ENCODE measurements around the gene XPC.

XPC gene

DNA sequence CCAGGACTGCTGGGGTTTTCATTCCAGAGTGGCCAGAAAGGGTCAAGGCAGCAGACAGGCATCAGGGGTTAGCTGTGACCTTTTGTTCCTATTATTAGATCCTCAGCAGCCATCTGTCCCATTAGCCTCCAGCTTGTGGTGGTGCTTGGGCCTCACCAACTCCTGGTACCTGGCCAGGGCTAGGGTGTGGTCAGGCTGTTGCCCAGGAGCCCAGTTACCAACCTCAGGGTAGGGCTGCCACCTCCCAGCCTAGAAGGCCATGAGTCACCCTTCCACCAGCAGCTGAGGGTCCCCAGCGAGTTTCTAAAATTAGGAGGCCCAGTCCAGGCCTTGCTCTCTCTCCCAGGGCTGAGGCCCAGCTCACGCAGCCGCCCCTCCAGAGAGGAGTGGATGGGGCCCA lies 41.4 kb downstream of the XPC start:
- no peak overlapping the region for H3K27ac ChIP-seq (ENCODE audit: low read length)
- no peak for DNase-seq
- H4K20me1 ChIP-seq (ENCODE audit: insufficient read depth, low read length), result 0 out of 2 replicates have a peak, but pooled peaks cover 2% of the 10 kb centered on the region
- no peak overlapping the region for H3K9ac ChIP-seq (ENCODE audit: low read depth, low read length)
- ATAC-seq (ENCODE audit: insufficient read depth, low read depth), result no peak
- no peak overlapping the region for H3K4me3 ChIP-seq (ENCODE audit: low read depth in 1 of 2, low read length in 2 of 2)
- H3K79me2 ChIP-seq (ENCODE audit: insufficient read depth, low read length), result no peaks in the 10 kb centered on the region
- no peak overlapping the region for H2AFZ ChIP-seq (ENCODE audit: low read depth, low read length)
- TF ChIP-seq, protein P1, sequence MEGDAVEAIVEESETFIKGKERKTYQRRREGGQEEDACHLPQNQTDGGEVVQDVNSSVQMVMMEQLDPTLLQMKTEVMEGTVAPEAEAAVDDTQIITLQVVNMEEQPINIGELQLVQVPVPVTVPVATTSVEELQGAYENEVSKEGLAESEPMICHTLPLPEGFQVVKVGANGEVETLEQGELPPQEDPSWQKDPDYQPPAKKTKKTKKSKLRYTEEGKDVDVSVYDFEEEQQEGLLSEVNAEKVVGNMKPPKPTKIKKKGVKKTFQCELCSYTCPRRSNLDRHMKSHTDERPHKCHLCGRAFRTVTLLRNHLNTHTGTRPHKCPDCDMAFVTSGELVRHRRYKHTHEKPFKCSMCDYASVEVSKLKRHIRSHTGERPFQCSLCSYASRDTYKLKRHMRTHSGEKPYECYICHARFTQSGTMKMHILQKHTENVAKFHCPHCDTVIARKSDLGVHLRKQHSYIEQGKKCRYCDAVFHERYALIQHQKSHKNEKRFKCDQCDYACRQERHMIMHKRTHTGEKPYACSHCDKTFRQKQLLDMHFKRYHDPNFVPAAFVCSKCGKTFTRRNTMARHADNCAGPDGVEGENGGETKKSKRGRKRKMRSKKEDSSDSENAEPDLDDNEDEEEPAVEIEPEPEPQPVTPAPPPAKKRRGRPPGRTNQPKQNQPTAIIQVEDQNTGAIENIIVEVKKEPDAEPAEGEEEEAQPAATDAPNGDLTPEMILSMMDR (IDR thresholded peaks at IDR 0.05; ENCODE audit: borderline replicate concordance, extremely low read depth, low read length, poor library complexity, severe bottlenecking), result no peak
- TF ChIP-seq EZH2 (IDR thresholded peaks at IDR 0.05; ENCODE audit: borderline replicate concordance, low read depth, low read length, severe bottlenecking), result no peak
- H3K27me3 ChIP-seq (ENCODE audit: insufficient read depth, low read length, poor library complexity), result no peaks in the 10 kb centered on the region
- H3K4me2 ChIP-seq (ENCODE audit: insufficient read depth, low read length), result no peak overlapping the region
- H3K36me3 ChIP-seq (ENCODE audit: insufficient read depth, low read length), result peaks cover 90% of the 10 kb centered on the region
- H3K4me1 ChIP-seq (ENCODE audit: insufficient read depth, low read length), result no peaks in the 10 kb centered on the region
- H3K9me3 ChIP-seq (ENCODE audit: insufficient read depth, low read length, severe bottlenecking), result no peaks in the 10 kb centered on the region

DNA sequence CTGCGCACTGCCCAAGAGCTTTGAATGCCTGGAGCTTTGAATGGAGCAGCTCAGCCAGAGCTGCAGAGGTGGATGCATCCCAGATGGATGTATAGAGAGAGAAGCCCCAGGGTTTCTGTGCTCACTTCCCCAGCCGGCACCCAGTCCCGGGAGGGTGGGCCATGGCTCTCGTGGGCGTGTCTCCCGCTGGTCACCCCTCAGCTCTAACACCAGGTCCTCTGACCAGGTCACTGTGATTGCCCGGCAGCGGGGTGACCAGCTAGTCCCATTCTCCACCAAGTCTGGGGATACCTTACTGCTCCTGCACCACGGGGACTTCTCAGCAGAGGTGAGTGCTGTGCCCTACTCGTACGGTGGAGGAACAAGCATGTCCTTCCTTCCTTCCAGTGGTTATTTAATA lies 42.8 kb downstream of the XPC start:
- no peaks in the 10 kb centered on the region for H3K27me3 ChIP-seq (ENCODE audit: insufficient read depth, low read length, poor library complexity)
- no peak overlapping the region for H3K27ac ChIP-seq (ENCODE audit: low read length)
- no peak overlapping the region for H3K4me3 ChIP-seq (ENCODE audit: low read depth in 1 of 2, low read length in 2 of 2)
- DNase-seq, result no peak
- no peak overlapping the region for H3K9ac ChIP-seq (ENCODE audit: low read depth, low read length)
- no peak for TF ChIP-seq EZH2 (IDR thresholded peaks at IDR 0.05; ENCODE audit: borderline replicate concordance, low read depth, low read length, severe bottlenecking)
- TF ChIP-seq, protein P1 (IDR thresholded peaks at IDR 0.05; ENCODE audit: borderline replicate concordance, extremely low read depth, low read length, poor library complexity, severe bottlenecking), result no peak
- no peak overlapping the region for H3K4me2 ChIP-seq (ENCODE audit: insufficient read depth, low read length)
- no peak for ATAC-seq (ENCODE audit: insufficient read depth, low read depth)
- no peaks in the 10 kb centered on the region for H3K4me1 ChIP-seq (ENCODE audit: insufficient read depth, low read length)
- H3K79me2 ChIP-seq (ENCODE audit: insufficient read depth, low read length), result no peaks in the 10 kb centered on the region
- no peaks in the 10 kb centered on the region for H3K9me3 ChIP-seq (ENCODE audit: insufficient read depth, low read length, severe bottlenecking)
- 0 out of 2 replicates have a peak, but pooled peaks cover 9% of the 10 kb centered on the region for H4K20me1 ChIP-seq (ENCODE audit: insufficient read depth, low read length)
- H3K36me3 ChIP-seq (ENCODE audit: insufficient read depth, low read length), result peaks cover 91% of the 10 kb centered on the region
- H2AFZ ChIP-seq (ENCODE audit: low read depth, low read length), result no peak overlapping the region

DNA sequence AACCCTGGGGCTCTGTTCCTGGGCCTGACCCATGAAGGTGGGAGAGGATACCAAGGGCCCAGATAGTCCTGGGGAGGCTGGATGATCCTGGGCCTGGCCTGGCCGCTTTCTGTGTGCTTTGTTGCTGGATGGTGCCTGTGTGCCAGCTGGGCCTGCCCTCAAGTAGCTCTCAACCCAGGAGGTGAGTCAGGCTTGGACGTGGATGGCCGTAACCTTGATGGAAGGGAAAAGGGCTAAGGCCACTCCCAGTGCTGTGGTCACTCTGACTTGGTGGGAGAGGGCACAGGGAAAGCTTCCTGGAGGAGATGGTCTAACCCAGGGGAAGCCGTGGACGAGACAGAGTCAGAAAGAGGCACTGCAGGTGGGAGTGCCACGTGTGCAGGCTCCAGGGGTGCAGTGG lies 44.1 kb downstream of the XPC start:
- no peak for DNase-seq
- no peak overlapping the region for H3K4me2 ChIP-seq (ENCODE audit: insufficient read depth, low read length)
- no peaks in the 10 kb centered on the region for H3K79me2 ChIP-seq (ENCODE audit: insufficient read depth, low read length)
- H3K27ac ChIP-seq (ENCODE audit: low read length), result no peak overlapping the region
- no peak overlapping the region for H3K4me3 ChIP-seq (ENCODE audit: low read depth in 1 of 2, low read length in 2 of 2)
- H3K36me3 ChIP-seq (ENCODE audit: insufficient read depth, low read length), result peaks cover 96% of the 10 kb centered on the region
- no peaks in the 10 kb centered on the region for H3K9me3 ChIP-seq (ENCODE audit: insufficient read depth, low read length, severe bottlenecking)
- H4K20me1 ChIP-seq (ENCODE audit: insufficient read depth, low read length), result 0 out of 2 replicates have a peak, but pooled peaks cover 9% of the 10 kb centered on the region
- no peak for ATAC-seq (ENCODE audit: insufficient read depth, low read depth)
- TF ChIP-seq, protein P1 (IDR thresholded peaks at IDR 0.05; ENCODE audit: borderline replicate concordance, extremely low read depth, low read length, poor library complexity, severe bottlenecking), result no peak
- no peak for TF ChIP-seq EZH2 (IDR thresholded peaks at IDR 0.05; ENCODE audit: borderline replicate concordance, low read depth, low read length, severe bottlenecking)
- no peaks in the 10 kb centered on the region for H3K27me3 ChIP-seq (ENCODE audit: insufficient read depth, low read length, poor library complexity)
- H3K4me1 ChIP-seq (ENCODE audit: insufficient read depth, low read length), result no peaks in the 10 kb centered on the region
- no peak overlapping the region for H3K9ac ChIP-seq (ENCODE audit: low read depth, low read length)
- H2AFZ ChIP-seq (ENCODE audit: low read depth, low read length), result no peak overlapping the region

DNA sequence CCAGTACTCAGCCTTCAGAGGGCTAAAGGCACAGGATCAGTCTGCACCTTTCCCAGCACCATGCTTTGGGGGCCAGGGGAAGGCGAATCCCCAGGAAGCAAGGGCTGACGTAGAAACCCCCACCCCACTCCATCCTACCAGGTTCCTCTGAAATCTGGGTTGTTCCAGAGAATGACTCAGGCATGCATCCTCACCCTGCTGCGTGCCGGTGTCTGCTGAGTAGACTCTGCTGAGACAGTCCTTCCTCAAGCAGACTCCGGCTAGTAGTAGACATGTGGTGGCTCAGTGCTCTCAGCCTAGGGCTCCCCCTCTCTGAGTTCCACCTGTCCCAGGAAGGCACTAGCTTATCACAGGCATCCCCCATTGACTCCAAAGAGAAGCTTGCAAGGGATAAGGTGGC lies 44.5 kb downstream of the XPC start:
- Histone ChIP-seq H3K9ac (ENCODE audit: low read depth, low read length) (no peak overlapping the region), H2AFZ (ENCODE audit: low read depth, low read length) (no peak overlapping the region), H3K79me2 (ENCODE audit: insufficient read depth, low read length) (peaks cover 2% of the 10 kb centered on the region; the same call in 1 of the 2 replicates), H3K27me3 (ENCODE audit: insufficient read depth, low read length, poor library complexity) (no peaks in the 10 kb centered on the region), H3K4me2 (ENCODE audit: insufficient read depth, low read length) (no peak overlapping the region), H3K27ac (ENCODE audit: low read length) (no peak overlapping the region), H3K4me3 (ENCODE audit: low read depth in 1 of 2, low read length in 2 of 2) (no peak overlapping the region), H4K20me1 (ENCODE audit: insufficient read depth, low read length) (peaks cover 11% of the 10 kb centered on the region; the same call in 1 of the 2 replicates), H3K4me1 (ENCODE audit: insufficient read depth, low read length) (no peaks in the 10 kb centered on the region), H3K9me3 (ENCODE audit: insufficient read depth, low read length, severe bottlenecking) (no peaks in the 10 kb centered on the region), H3K36me3 (ENCODE audit: insufficient read depth, low read length) (peaks cover 94% of the 10 kb centered on the region)
- TF ChIP-seq, protein P1 (IDR thresholded peaks at IDR 0.05; ENCODE audit: borderline replicate concordance, extremely low read depth, low read length, poor library complexity, severe bottlenecking), result no peak
- TF ChIP-seq EZH2 (IDR thresholded peaks at IDR 0.05; ENCODE audit: borderline replicate concordance, low read depth, low read length, severe bottlenecking), result no peak
- DNase-seq, result no peak
- no peak for ATAC-seq (ENCODE audit: insufficient read depth, low read depth)

Data from DND-41 (cell line).